Measurements from ENCODE around the gene PRICKLE2.

DNA sequence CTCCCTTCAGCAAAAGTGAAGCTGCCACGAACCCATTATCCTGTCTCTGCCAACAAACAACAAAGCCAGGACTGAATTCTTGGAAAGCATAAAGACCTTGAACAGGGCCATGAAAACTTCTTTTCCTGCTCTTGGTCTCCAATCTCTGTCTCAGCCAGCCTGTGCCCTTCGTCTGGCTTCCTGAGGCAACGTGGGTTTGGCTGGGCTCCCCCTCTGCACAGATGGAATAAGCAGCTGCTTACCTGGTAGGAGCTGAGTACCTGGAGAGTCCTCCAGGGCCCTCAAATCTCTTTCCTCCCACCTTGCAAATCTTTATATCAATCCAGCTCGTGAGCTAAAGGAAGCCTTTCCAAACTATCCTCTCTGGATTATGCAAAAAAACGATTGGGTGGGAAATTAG lies 104.4 kb downstream of the PRICKLE2 start:
- TF ChIP-seq ATF2 (CRISPR knock-in tag; IDR thresholded peaks at IDR 0.05; ENCODE audit: borderline replicate concordance, low read depth), result no peak
- no peak for TF ChIP-seq CTCF (IDR thresholded peaks at IDR 0.05)
- no peak for TF ChIP-seq SMAD3 (CRISPR knock-in tag; IDR thresholded peaks at IDR 0.05; ENCODE audit: borderline replicate concordance)
- no peak for TF ChIP-seq ZNF423 (CRISPR knock-in tag; IDR thresholded peaks at IDR 0.05)
- TF ChIP-seq ZNF219 (CRISPR knock-in tag; IDR thresholded peaks at IDR 0.05; ENCODE audit: borderline replicate concordance), result no peak
